Measurements from ENCODE around the gene GRIN1. TPM values are rescaled to one million over a fixed set of nuclear protein-coding genes. Genes with fewer than 3 reads are reported as not detected.

GRIN1 gene
- total and polyA plus RNA-seq, 2 of the 13 experiments (the other 11 are each of a cell fraction or from before 2014, with no cell fraction given) = 0.13 TPM; not detected in 1

GRCh38 chr9:137198051-137198901 is 59.3 kb downstream of the GRIN1 start (continued):
- TF ChIP-seq ZNF274 (CRISPR knock-in tag; IDR thresholded peaks at IDR 0.05) (0 out of 2 replicates have a peak, but pooled peaks have one; percentile 11), ZNF784 (CRISPR knock-in tag; IDR thresholded peaks at IDR 0.05; ENCODE audit: borderline replicate concordance) (no peak; the same call in 1 of the 2 replicates), ZNF878 (CRISPR knock-in tag; IDR thresholded peaks at IDR 0.05) (no peak), ZFP62 (CRISPR knock-in tag; IDR thresholded peaks at IDR 0.05) (no peak), TCF7L2 (IDR thresholded peaks at IDR 0.05; ENCODE audit: low read depth, low read length) (no peak), AKNA (CRISPR knock-in tag; IDR thresholded peaks at IDR 0.05; ENCODE audit: borderline replicate concordance) (no peak), JDP2 (CRISPR knock-in tag; IDR thresholded peaks at IDR 0.05; ENCODE audit: borderline replicate concordance) (no peak), RFX5 (IDR thresholded peaks at IDR 0.05; ENCODE audit: low read depth, low read length) (no peak), ZNF703 (CRISPR knock-in tag; IDR thresholded peaks at IDR 0.05; ENCODE audit: borderline replicate concordance) (no peak), ZNF3 (CRISPR knock-in tag; IDR thresholded peaks at IDR 0.05) (no peak), GATAD2A (CRISPR knock-in tag; IDR thresholded peaks at IDR 0.05) (peak; percentile 59; the same call in 1 of the 2 replicates), CAMTA2 (CRISPR knock-in tag; IDR thresholded peaks at IDR 0.05; ENCODE audit: borderline replicate concordance) (no peak), ZNF501 (CRISPR knock-in tag; IDR thresholded peaks at IDR 0.05) (peak; percentile 40; the same call in 1 of the 2 replicates), CHCHD3 (CRISPR knock-in tag; IDR thresholded peaks at IDR 0.05) (no peak), ZSCAN22 (CRISPR knock-in tag; IDR thresholded peaks at IDR 0.05) (no peak), ZBTB7B (CRISPR knock-in tag; IDR thresholded peaks at IDR 0.05) (0 out of 2 replicates have a peak, but pooled peaks have one; percentile 18), ZC3H13 (CRISPR knock-in tag; IDR thresholded peaks at IDR 0.05) (no peak; the same call in 1 of the 2 replicates)
- TF ChIP-seq, protein P1, sequence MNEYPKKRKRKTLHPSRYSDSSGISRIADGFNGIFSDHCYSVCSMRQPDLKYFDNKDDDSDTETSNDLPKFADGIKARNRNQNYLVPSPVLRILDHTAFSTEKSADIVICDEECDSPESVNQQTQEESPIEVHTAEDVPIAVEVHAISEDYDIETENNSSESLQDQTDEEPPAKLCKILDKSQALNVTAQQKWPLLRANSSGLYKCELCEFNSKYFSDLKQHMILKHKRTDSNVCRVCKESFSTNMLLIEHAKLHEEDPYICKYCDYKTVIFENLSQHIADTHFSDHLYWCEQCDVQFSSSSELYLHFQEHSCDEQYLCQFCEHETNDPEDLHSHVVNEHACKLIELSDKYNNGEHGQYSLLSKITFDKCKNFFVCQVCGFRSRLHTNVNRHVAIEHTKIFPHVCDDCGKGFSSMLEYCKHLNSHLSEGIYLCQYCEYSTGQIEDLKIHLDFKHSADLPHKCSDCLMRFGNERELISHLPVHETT (CRISPR knock-in tag; conservative IDR thresholded peaks at IDR 0.05) = no peak
- TF ChIP-seq, protein P2, sequence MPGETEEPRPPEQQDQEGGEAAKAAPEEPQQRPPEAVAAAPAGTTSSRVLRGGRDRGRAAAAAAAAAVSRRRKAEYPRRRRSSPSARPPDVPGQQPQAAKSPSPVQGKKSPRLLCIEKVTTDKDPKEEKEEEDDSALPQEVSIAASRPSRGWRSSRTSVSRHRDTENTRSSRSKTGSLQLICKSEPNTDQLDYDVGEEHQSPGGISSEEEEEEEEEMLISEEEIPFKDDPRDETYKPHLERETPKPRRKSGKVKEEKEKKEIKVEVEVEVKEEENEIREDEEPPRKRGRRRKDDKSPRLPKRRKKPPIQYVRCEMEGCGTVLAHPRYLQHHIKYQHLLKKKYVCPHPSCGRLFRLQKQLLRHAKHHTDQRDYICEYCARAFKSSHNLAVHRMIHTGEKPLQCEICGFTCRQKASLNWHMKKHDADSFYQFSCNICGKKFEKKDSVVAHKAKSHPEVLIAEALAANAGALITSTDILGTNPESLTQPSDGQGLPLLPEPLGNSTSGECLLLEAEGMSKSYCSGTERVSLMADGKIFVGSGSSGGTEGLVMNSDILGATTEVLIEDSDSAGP (CRISPR knock-in tag; IDR thresholded peaks at IDR 0.05; ENCODE audit: borderline replicate concordance) = 0 out of 2 replicates have a peak, but pooled peaks have one; percentile 38
- TF ChIP-seq, protein P3, sequence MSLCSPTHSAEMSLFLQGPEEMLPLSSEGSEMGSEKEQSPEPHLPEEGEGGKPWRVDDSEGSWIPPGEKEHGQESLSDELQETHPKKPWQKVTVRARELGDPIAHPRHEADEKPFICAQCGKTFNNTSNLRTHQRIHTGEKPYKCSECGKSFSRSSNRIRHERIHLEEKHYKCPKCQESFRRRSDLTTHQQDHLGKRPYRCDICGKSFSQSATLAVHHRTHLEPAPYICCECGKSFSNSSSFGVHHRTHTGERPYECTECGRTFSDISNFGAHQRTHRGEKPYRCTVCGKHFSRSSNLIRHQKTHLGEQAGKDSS (CRISPR knock-in tag; IDR thresholded peaks at IDR 0.05; ENCODE audit: borderline replicate concordance, low read depth) = no peak

All from HepG2 (cell line).